HepG2 (cell line): ENCODE data around the gene DPP3. TPM values are rescaled to one million over a fixed set of nuclear protein-coding genes. Genes with fewer than 3 reads are reported as not detected.

Source experiments
- ATAC-seq: fragments of 200-7000 bp; cut with Tn5 transposase; 3 replicates; pipeline ENCODE4 v1.9.1; 2020; ENCODE audit warnings: mild to moderate bottlenecking, moderate library complexity
- BruUV-seq: library from RNA; stranded (reverse); fragments of 400-500 nt; replicated peaks from 2 replicates; lab custom pipeline; 2021; lab: Mats Ljungman, UMichigan
- CTCF ChIA-PET: fragments of 300-600 bp; formaldehyde crosslinking; extraction: SDS; loops from one replicate; lab custom pipeline; 2021; ENCODE audit warnings: low total read pairs, inconsistent platforms, low intra/inter-chr PET ratio; lab: Yijun Ruan, JAX
- POLR2A ChIA-PET: fragments of 350-600 bp; sonication (Branson Sonifier 250); formaldehyde crosslinking; loops from one replicate; lab custom pipeline; 2020; ENCODE audit warnings: antibody characterized with exemption, inconsistent platforms; lab: Yijun Ruan, JAX
- DNase-seq: peaks from one replicate; pipeline ENCODE4 v3.0.0-alpha.2; 2015; ENCODE audit warnings: low spot score
- FAIRE-seq: peaks from 3 replicates; lab custom pipeline; 2011; peaks lifted over from hg19 to GRCh38; lab: Jason Lieb, UNC
- H2AFZ ChIP-seq: one replicate; pipeline ENCODE4 v1.6.1; 2011; ENCODE audit warnings: low read length, inconsistent platforms
- H3K27ac ChIP-seq: fragments of 300-600 bp; 3 replicates; pipeline ENCODE4 v1.8.0; 2011; ENCODE audit warnings: mixed run types, mild to moderate bottlenecking, mixed read lengths, low read length, inconsistent platforms; ENCODE audit not compliant: insufficient read depth; ENCODE audit errors: extremely low read length
- H3K27me3 ChIP-seq, 2 experiments: fragments of 200-600 bp in 1 of 2; 2 replicates in 1 of 2; 3 replicates in 1 of 2; pipeline versions ENCODE4 v1.6.0 to v1.8.0; 2011; ENCODE audit warnings: low read length in 2 of 2, mild to moderate bottlenecking in 2 of 2, moderate library complexity in 2 of 2, inconsistent platforms in 1 of 2; ENCODE audit not compliant: insufficient read depth in 2 of 2, control insufficient read depth in 1 of 2
- H3K36me3 ChIP-seq, 2 experiments: fragments of 200-600 bp in 1 of 2; replicated peaks in 1 of 2; 2 replicates in 1 of 2; 3 replicates in 1 of 2; pipeline versions ENCODE4 v1.5.1 to v1.8.0; 2011; ENCODE audit warnings: low read length in 2 of 2, inconsistent platforms in 1 of 2; ENCODE audit not compliant: insufficient read depth in 2 of 2, control insufficient read depth in 1 of 2
- H3K4me1 ChIP-seq: 2 replicates; pipeline ENCODE4 v1.5.1; 2012; ENCODE audit warnings: low read length, inconsistent platforms; ENCODE audit not compliant: insufficient read depth
- H3K4me2 ChIP-seq: 2 replicates; pipeline ENCODE4 v1.6.0; 2011; ENCODE audit warnings: low read depth, low read length, inconsistent platforms
- H3K4me3 ChIP-seq, 3 experiments: fragments of 200-600 bp in 1 of 3; sonication (generic), shearing (Covaris generic) in 1 of 3; replicated peaks in 1 of 3; 2 replicates each; pipeline ENCODE4 v1.5.1; 2011 to 2016; ENCODE audit warnings: low read length in 3 of 3, inconsistent platforms in 2 of 3, low read depth in 2 of 3, mild to moderate bottlenecking in 2 of 3, control low read depth in 1 of 3, mixed read lengths in 1 of 3; ENCODE audit not compliant: insufficient read depth in 1 of 3
- H3K79me2 ChIP-seq: one replicate; pipeline ENCODE4 v1.6.1; 2011; ENCODE audit warnings: low read length, inconsistent platforms; ENCODE audit not compliant: insufficient read depth
- H3K9ac ChIP-seq: 2 replicates; pipeline ENCODE4 v1.6.0; 2011; ENCODE audit warnings: mild to moderate bottlenecking, low read depth, low read length, inconsistent platforms; ENCODE audit not compliant: insufficient read depth
- H3K9me3 ChIP-seq: 2 replicates; pipeline ENCODE4 v1.5.1; 2012; ENCODE audit warnings: mild to moderate bottlenecking, low read length
- H4K20me1 ChIP-seq: 2 replicates; pipeline ENCODE4 v1.6.0; 2011; ENCODE audit warnings: inconsistent platforms, mild to moderate bottlenecking, low read length, moderate library complexity; ENCODE audit not compliant: insufficient read depth
- AGO2 ChIP-seq: fragments of 200-400 bp; formaldehyde crosslinking; optimal IDR thresholded peaks from 2 replicates; pipeline ENCODE3; 2017; ENCODE audit warnings: mild to moderate bottlenecking, low read depth, low read length, moderate library complexity
- CENPBD1 ChIP-seq: sonication (generic); formaldehyde crosslinking; IDR thresholded peaks from 2 replicates; pipeline ENCODE4 v1.8.0; 2022; ENCODE audit warnings: missing genetic modification reagents, low read depth, mild to moderate bottlenecking, borderline replicate concordance
- FLYWCH1 ChIP-seq: sonication (generic); formaldehyde crosslinking; IDR thresholded peaks from 2 replicates; pipeline ENCODE4 v1.8.1; 2023; ENCODE audit warnings: mild to moderate bottlenecking, missing genetic modification reagents
- FOXM1 ChIP-seq: sonication (generic); formaldehyde crosslinking; IDR thresholded peaks from 2 replicates; pipeline ENCODE4 v1.5.0; 2020; ENCODE audit warnings: missing genetic modification reagents
- GLI4 ChIP-seq: sonication (generic); formaldehyde crosslinking; IDR thresholded peaks from 2 replicates; pipeline ENCODE4 v1.5.1; 2020; ENCODE audit warnings: missing genetic modification reagents, mild to moderate bottlenecking, moderate library complexity, borderline replicate concordance
- KDM3A ChIP-seq: IDR thresholded peaks from 2 replicates; pipeline ENCODE4 v1.6.1; 2018; ENCODE audit warnings: low read depth, missing compliant biosample characterization
- KLF15 ChIP-seq: sonication (generic); formaldehyde crosslinking; IDR thresholded peaks from 2 replicates; pipeline ENCODE4 v1.8.1; 2023; ENCODE audit warnings: borderline replicate concordance, mild to moderate bottlenecking, inconsistent platforms, missing genetic modification reagents, mixed read lengths
- MLLT10 ChIP-seq: sonication (generic); formaldehyde crosslinking; IDR thresholded peaks from 2 replicates; pipeline ENCODE4 v1.4.0; 2020; ENCODE audit warnings: missing genetic modification reagents
- MXD4 ChIP-seq: IDR thresholded peaks from 2 replicates; pipeline ENCODE4 v1.6.1; 2016; ENCODE audit warnings: mild to moderate bottlenecking, missing biosample characterization, missing genetic modification reagents
- POLR2A ChIP-seq, 2 experiments: IDR thresholded peaks; 2 replicates each; pipeline ENCODE4 v1.6.1; 2011; ENCODE audit warnings: low read depth in 2 of 2, low read length in 2 of 2, mild to moderate bottlenecking in 1 of 2, moderate library complexity in 1 of 2; ENCODE audit not compliant: insufficient read depth in 1 of 2
- RCOR2 ChIP-seq: IDR thresholded peaks from 2 replicates; pipeline ENCODE4 v1.6.1; 2016; ENCODE audit warnings: missing biosample characterization, missing genetic modification reagents
- SATB2 ChIP-seq: sonication (generic); formaldehyde crosslinking; IDR thresholded peaks from 2 replicates; pipeline ENCODE4 v1.5.0; 2020; ENCODE audit warnings: missing genetic modification reagents
- SP1 ChIP-seq, 2 experiments: fragments of 450-650 bp in 1 of 2; sonication (generic) in 1 of 2; formaldehyde crosslinking in 1 of 2; IDR thresholded peaks; 2 replicates each; pipeline versions ENCODE4 v1.4.0 to v1.6.1; 2016 to 2020; ENCODE audit warnings: missing genetic modification reagents in 1 of 2
- TFDP2 ChIP-seq: sonication (generic); formaldehyde crosslinking; IDR thresholded peaks from 2 replicates; pipeline ENCODE4 v1.4.0; 2020; ENCODE audit warnings: missing genetic modification reagents
- XRCC5 ChIP-seq: fragments of 200-400 bp; formaldehyde crosslinking; optimal IDR thresholded peaks from 2 replicates; pipeline ENCODE3; 2017; ENCODE audit warnings: mild to moderate bottlenecking, low read length
- ZNF234 ChIP-seq: sonication (generic); formaldehyde crosslinking; conservative IDR thresholded peaks from 2 replicates; pipeline ENCODE4 v1.5.1; 2020; ENCODE audit warnings: mild to moderate bottlenecking, missing genetic modification reagents
- ZNF562 ChIP-seq: sonication (generic); formaldehyde crosslinking; IDR thresholded peaks from 2 replicates; pipeline ENCODE4 v1.8.0; 2022; ENCODE audit warnings: missing genetic modification reagents, borderline replicate concordance
- ZNF577 ChIP-seq: sonication (generic); formaldehyde crosslinking; IDR thresholded peaks from 2 replicates; pipeline ENCODE4 v1.4.0; 2020; ENCODE audit warnings: mild to moderate bottlenecking, low read depth, missing genetic modification reagents, borderline replicate concordance
- ZNF615 ChIP-seq: sonication (generic); formaldehyde crosslinking; IDR thresholded peaks from 2 replicates; pipeline ENCODE4 v1.5.0; 2020; ENCODE audit warnings: mild to moderate bottlenecking, missing genetic modification reagents, borderline replicate concordance
- ZNF761 ChIP-seq: sonication (generic); formaldehyde crosslinking; conservative IDR thresholded peaks from 2 replicates; pipeline ENCODE4 v1.4.0; 2020; ENCODE audit warnings: mild to moderate bottlenecking, missing genetic modification reagents
- ZSCAN31 ChIP-seq: sonication (generic); formaldehyde crosslinking; IDR thresholded peaks from 2 replicates; pipeline ENCODE4 v1.5.0; 2020; ENCODE audit warnings: low read depth, mild to moderate bottlenecking, missing genetic modification reagents
- WGBS: methylation state at CpG from one replicate; pipeline ENCODE4 v1.1.6; 2017; ENCODE audit warnings: low lambda C conversion rate; 5-methylcytosine and 5-hydroxymethylcytosine counted together
- in situ Hi-C: cut with HindIII; loops from 2 replicates; pipeline ENCODE4 v1.10.0; 2017; ENCODE audit warnings: low pct_unique_long_range_greater_than_20kb; ENCODE audit not compliant: extremely low pct_ligation_motif_present
- intact Hi-C: fragments of 100-400 bp; cut with micrococcal nuclease; formaldehyde crosslinking; loops from one replicate; pipeline ENCODE4 v1.10.0; 2022; ENCODE audit not compliant: unreplicated experiment
- polyA plus RNA-seq, 8 experiments: library from polyadenylated mRNA; depleted of rRNA in 3 of 8; stranded (reverse) in 7 of 8; unstranded in 1 of 8; fragments of >200 nt; fragmentation: Illumina TruSeq in 4 of 8; extraction: Trizol in 4 of 8; gene quantifications; 2 replicates each; pipeline versions ENCODE4 v1.2.1 to v1.2.3, GENCODE V29; 2011 to 2016; ENCODE audit warnings: low read depth in 4 of 8, missing spikeins in 1 of 8, mixed read lengths in 1 of 8; ENCODE audit not compliant: insufficient read depth in 1 of 8
- total RNA-seq, 5 experiments: library from RNA; depleted of rRNA; stranded (reverse); fragments of >200 nt; fragmentation: Illumina TruSeq; extraction: Trizol; gene quantifications; 2 replicates each; pipeline ENCODE4 v1.2.3, GENCODE V29; 2016; ENCODE audit warnings: low read depth in 1 of 5
- TF ChIP-seq, protein P1 (sequence below): sonication (generic); formaldehyde crosslinking; IDR thresholded peaks from 2 replicates; pipeline ENCODE4 v1.4.0; 2020; ENCODE audit warnings: missing genetic modification reagents, mild to moderate bottlenecking, borderline replicate concordance

The DPP3 gene
- total and polyA plus RNA-seq, 2 of the 13 experiments (the other 11 are each of a cell fraction or from before 2014, with no cell fraction given): 38.4 to 59.8 TPM

GRCh38 chr11:66477263-66478201, 2.7 kb upstream of the DPP3 start:
- BruUV-seq: no TSS peak
- CTCF ChIA-PET: interaction anchor here (1.3 to 2.8 kb wide), 2 partner anchors 69 kb away, joined by 7 to 28 read pairs; no protein-coding TSS in a partner anchor
- intact Hi-C loops (no loop called here), in situ Hi-C loops (no loop called here)
- Histone ChIP-seq H3K4me2 (no peak overlapping the region), H2AFZ (no peak overlapping the region), H3K4me1 (peaks cover 31% of the 10 kb centered on the region), H3K36me3 (peaks cover 0 to 2% of the 10 kb centered on the region in 2 experiments; a peak in 3 of 5 replicates), H3K9me3 (no peaks in the 10 kb centered on the region), H4K20me1 (no peaks in the 10 kb centered on the region; the same call in 1 of the 2 replicates), H3K79me2 (peaks cover 2% of the 10 kb centered on the region), H3K27me3 (no peaks in the 10 kb centered on the region), H3K4me3 (no peak overlapping the region), H3K27ac (no peak overlapping the region), H3K9ac (no peak overlapping the region)
- POLR2A ChIA-PET: interaction anchor here (1.6 kb wide), 1 partner anchor 11 kb away, joined by 4 read pairs; the partner anchor contains the start of gene PELI3
- no peak for FAIRE-seq
- no peak for ATAC-seq
- 97% methylated on average over 7 of the region's 11 CpGs for WGBS
- DNase-seq: no peak
- no peak for TF ChIP-seq RCOR2 (CRISPR knock-in tag)
- TF ChIP-seq ZNF761 (CRISPR knock-in tag): no peak
- TF ChIP-seq FLYWCH1: no peak
- no peak for TF ChIP-seq KDM3A (CRISPR knock-in tag)
- no peak for TF ChIP-seq SATB2 (CRISPR knock-in tag)
- no peak for TF ChIP-seq SP1 (IDR thresholded peaks at IDR 0.05)
- TF ChIP-seq SP1 (CRISPR knock-in tag; IDR thresholded peaks at IDR 0.05): no peak
- TF ChIP-seq, protein P1, sequence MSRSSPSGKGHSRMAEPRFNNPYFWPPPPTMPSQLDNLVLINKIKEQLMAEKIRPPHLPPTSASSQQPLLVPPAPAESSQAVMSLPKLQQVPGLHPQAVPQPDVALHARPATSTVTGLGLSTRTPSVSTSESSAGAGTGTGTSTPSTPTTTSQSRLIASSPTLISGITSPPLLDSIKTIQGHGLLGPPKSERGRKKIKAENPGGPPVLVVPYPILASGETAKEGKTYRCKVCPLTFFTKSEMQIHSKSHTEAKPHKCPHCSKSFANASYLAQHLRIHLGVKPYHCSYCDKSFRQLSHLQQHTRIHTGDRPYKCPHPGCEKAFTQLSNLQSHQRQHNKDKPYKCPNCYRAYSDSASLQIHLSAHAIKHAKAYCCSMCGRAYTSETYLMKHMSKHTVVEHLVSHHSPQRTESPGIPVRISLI: no peak
- TF ChIP-seq KLF15: no peak
- TF ChIP-seq MLLT10 (CRISPR knock-in tag): no peak
- no peak for TF ChIP-seq ZNF234
- no peak for TF ChIP-seq FOXM1 (CRISPR knock-in tag)
- TF ChIP-seq ZNF615: no peak
- no peak for TF ChIP-seq CENPBD1 (CRISPR knock-in tag)
- TF ChIP-seq MXD4 (CRISPR knock-in tag): no peak
- TF ChIP-seq POLR2A (IDR thresholded peaks at IDR 0.05; ENCODE audit: insufficient read depth in 1 of 2, low read depth in 2 of 2, low read length in 2 of 2): 0 out of 4 replicates have a peak, but pooled peaks of 1 of the 2 experiments have one; percentile 15
- peak; percentile 65 for TF ChIP-seq AGO2
- TF ChIP-seq ZSCAN31 (CRISPR knock-in tag): no peak
- TF ChIP-seq XRCC5: no peak
- no peak for TF ChIP-seq TFDP2 (CRISPR knock-in tag)
- no peak for TF ChIP-seq ZNF577 (CRISPR knock-in tag)
- TF ChIP-seq GLI4: no peak
- no peak for TF ChIP-seq ZNF562 (CRISPR knock-in tag)
